DMS153 treated with DMSO at 0.1 percent for 48 hours (cell line): ENCODE data around the gene ITGA4.

Source experiments
- DNase-seq: peaks from one replicate; lab custom pipeline; 2025; ENCODE audit not compliant: unreplicated experiment; lab: John Stamatoyannopoulos, UW

Gene ITGA4

GRCh38 chr2:181570833-181571661 lies 113.9 kb downstream of the ITGA4 start:
- DNase-seq: no peak

GRCh38 chr2:181573140-181573736 lies 116.1 kb downstream of the ITGA4 start:
- DNase-seq: peak; percentile 38

- no peak for DNase-seq
Measured at GRCh38 chr2:181574321-181574720, 117.1 kb downstream of the ITGA4 start.

- DNase-seq: no peak
Measured at GRCh38 chr2:181575024-181575649, 118.0 kb downstream of the ITGA4 start.

GRCh38 chr2:181575650-181576025 lies 118.5 kb downstream of the ITGA4 start:
- no peak for DNase-seq

- no peak for DNase-seq
Measured at GRCh38 chr2:181576431-181576830, 119.2 kb downstream of the ITGA4 start.

GRCh38 chr2:181578829-181579228 lies 121.6 kb downstream of the ITGA4 start:
- DNase-seq: no peak

GRCh38 chr2:181581534-181581933 lies 124.3 kb downstream of the ITGA4 start:
- DNase-seq: no peak

- no peak for DNase-seq
Measured at GRCh38 chr2:181585732-181586131, 128.5 kb downstream of the ITGA4 start.
